GM19240 (cell line): Measurements from ENCODE around the gene ZMYM4.
A peak's percentile ranks its signal among the peaks of the same experiment; 100 is the strongest.
"Not testable (repeated sequence)": the region's sequence is repeated elsewhere in the genome, so short reads cannot be mapped to it uniquely, and the experiment has no call there.

Experiments used
- DNase-seq: peaks from one replicate; pipeline ENCODE4 v3.0.0; 2011; ENCODE audit warnings: low spot score; ENCODE audit not compliant: insufficient read length

ZMYM4 gene

GRCh38 chr1:35268282-35269200, at the start of gene ZMYM4:
TSS of gene ZMYM4 (plus strand) at chr1:35268709. CDS start at chr1:35269047, 338 bp downstream.
- DNase-seq = peak; percentile 81

DNA sequence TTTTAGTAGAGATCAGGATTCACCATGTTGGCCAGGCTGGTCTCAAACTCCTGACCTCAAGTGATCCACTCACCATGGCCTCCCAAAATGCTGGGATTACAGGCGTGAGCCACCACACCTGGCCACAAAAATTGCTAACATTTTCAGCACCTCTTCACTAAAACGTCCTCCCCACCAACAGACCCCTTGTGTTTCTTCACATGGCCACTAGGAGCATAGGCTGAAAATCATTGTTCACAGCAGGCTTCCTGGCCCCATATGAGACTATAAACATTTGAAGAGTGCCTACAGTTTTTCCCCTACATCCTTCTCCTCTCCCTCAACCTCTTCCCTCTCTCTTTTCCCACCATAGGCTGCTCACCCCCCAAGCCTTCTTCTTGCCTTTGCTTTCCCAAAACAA, 47.5 kb upstream of the ZMYM4 start:
- DNase-seq = no peak

- DNase-seq = no peak
Measured at GRCh38 chr1:35222322-35223083, 46.0 kb upstream of the ZMYM4 start.

- DNase-seq = no peak
Measured at GRCh38 chr1:35223084-35223630, 45.4 kb upstream of the ZMYM4 start.

- no peak for DNase-seq
Measured at GRCh38 chr1:35226546-35226945, 42.0 kb upstream of the ZMYM4 start.

DNA sequence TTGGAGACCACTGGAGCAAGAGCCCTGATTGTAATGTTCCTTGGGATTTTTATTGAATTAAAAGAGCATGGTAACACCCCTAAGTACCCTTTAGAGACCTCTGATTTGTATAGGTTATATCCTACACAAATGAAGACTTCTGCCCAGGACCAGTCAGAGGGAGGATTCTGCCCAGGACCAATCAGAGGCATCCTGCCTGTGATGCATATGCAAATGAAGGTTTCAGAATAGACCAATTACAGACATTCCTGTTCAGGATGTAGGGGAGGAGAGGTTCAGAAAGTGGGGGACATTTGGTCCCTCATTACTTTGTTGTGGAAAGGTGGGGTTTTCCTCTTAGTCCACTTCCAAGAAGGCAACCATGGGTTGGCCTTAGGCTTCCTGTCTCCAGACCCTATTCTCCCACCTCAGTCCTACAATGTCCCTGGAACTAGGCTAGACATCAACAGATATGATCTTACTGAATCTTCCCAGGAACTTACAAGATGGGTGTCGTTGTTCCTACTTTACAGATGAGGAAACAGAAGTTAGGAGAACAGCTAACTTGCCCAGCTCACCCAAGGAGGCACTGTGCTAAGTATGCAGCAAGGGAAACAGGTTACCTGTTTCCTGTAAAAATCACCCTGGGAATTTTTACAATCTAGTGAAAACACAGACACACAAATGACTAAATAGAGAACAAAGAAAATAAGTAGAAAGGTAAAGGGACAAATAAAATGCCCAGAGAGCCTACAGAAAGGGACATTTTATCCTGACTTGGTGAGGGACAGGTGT, 38.7 kb upstream of the ZMYM4 start:
- DNase-seq = no peak

DNA sequence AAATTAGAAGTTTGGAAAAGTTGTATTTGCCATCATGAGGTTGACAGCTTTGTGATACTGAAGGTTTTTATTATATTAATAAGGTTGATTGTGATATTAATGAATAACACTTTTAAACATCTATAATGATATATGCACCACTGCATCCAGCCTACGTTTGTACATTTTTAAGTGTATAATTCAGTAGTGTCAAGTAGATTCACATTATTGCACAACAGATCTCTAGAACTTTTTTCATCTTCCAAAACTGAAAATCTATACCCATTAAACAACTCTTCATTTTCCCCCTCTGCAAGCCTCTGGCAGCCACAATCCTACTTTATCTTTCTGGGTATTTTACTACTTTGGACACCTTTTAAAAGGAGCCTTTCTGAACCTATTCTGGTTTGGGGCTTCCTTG, 37.2 kb upstream of the ZMYM4 start:
- DNase-seq = no peak

- not testable (repeated sequence) for DNase-seq
Measured at GRCh38 chr1:35236772-35237171, 31.7 kb upstream of the ZMYM4 start.

DNA sequence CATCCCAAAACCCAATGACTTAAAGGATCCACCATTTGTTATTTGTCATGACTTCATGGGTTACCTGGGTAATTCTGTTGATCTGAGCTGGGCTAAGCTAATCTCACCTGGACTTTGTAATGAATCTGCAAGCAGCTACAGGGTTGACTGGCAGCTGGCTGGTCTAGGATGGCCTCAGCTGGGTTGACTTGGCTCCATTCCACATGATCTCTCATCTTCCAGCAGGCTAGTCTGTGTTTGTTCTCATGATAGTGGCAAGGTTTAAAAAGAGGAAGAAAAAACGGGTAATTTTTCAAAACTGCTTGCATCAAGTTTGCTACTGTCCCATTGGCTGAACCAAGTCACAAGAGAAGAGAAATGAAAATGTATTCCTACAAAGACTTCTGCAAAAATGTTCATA, 24.8 kb upstream of the ZMYM4 start:
- DNase-seq = no peak

DNA sequence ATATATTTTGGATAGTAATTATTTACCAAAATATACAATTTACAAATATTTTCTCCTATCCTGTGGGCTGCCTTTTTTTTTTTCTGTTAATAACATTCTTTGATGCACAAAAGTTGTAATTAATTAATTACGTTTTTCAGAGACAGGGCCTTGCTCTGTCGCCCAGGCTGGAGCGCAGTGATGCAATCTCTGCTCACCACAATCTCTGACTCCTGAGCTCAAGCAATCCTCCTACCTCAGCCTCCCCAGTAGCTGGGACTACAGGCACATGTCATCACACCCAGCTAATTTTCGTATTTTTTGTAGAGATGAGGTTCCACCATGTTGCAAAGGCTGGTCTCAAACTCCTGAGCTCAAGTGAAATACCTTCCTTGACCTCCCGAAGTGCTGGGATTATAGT, 21.3 kb upstream of the ZMYM4 start:
- DNase-seq = no peak

- no peak for DNase-seq
Measured at GRCh38 chr1:35253941-35254340, 14.6 kb upstream of the ZMYM4 start.

- no peak for DNase-seq
Measured at GRCh38 chr1:35255276-35255675, 13.2 kb upstream of the ZMYM4 start.

DNA sequence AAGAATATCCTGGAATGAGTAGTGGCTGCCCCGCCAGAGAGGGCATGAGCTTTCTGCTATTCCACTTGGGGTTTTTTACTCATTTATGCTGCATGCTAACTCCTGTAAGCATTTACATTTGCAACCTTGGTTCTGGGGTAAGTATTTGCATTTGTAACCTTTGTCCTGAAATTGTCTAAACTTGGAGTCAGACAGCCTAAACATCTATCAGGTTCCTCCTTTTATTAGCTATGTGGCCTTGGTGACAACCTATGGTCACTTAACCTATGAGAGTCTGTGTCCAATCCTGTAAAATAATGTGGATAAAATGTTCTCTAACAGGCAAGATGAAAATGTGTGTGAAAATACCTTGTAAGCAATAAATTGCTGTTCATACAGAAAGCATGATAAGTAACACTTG, 8.9 kb upstream of the ZMYM4 start:
- no peak for DNase-seq

DNA sequence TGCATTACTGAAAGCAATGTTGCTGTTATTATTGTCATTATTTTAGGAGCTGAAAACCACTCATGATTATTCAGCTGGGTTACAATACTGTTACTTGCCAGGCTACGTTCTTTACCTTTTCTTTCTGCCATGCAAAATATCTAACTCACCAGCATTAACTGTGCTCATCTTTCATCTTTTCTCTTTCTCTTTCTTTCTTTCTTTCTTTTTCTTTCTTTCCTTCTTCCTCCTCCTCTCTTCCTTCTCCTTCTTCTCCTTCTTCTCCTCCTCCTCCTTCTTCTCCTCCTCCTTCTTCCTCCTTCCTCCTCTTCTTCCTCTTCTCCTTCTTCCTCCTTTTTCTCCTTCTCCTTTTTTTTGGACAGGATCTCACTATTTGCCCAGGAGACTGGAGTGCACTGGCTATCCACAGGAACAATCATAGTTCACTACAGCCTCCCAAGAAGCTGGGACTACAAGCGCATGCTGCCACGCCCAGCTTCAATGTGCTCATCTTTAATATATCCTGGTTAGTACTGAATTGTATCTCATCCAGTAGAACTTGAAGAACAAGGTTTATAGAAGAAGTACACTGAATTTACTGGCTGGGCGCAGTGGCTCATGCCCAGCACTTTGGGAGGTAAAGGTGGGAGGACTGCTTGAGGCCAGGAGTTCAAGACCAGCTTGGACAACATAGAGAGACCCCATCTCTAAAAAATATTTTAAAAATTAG, 6.9 kb upstream of the ZMYM4 start:
- no peak for DNase-seq

GRCh38 chr1:35264035-35264434, 4.5 kb upstream of the ZMYM4 start:
- no peak for DNase-seq

GRCh38 chr1:35264871-35265270, 3.6 kb upstream of the ZMYM4 start:
- no peak for DNase-seq

GRCh38 chr1:35266306-35266705, 2.2 kb upstream of the ZMYM4 start:
- DNase-seq = no peak

DNA sequence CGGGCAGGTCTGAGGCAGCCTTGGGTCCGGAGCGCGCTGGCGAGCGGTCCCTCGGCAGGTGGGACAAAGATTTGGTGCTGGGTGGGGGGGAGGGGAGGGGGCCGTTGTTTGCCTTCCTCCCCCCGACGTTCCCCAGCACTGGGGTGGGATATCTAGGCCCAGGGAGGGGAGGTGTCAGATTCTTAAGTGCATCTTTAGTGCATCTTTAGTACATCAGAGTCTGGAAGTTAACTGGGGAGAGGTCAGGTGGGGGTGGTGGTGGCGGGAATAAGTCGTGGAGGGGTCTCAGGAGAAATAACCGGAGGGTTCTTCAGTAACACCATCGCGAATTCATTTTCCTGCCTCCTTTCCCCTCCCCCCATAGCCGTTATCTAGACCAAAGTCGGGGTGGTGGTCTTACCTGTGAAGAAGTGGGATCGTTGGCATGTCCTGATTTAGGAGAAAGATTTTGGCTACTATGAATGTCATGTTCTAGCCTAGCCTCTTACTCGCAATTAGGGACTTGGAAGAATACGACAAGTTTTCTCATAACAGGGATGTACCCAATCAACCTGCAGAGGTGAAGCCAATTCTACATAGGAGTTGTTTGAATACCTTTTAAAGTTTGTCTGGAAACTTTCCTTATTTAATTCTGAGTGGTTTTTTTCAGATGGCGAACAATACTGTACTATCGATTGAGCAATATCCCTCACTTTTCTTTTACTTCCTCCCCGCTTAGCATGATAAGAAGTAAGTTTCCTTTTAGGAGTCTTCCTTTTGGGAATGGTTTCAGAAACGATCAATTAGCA, 886 bp downstream of the ZMYM4 start:
- no peak for DNase-seq

DNA sequence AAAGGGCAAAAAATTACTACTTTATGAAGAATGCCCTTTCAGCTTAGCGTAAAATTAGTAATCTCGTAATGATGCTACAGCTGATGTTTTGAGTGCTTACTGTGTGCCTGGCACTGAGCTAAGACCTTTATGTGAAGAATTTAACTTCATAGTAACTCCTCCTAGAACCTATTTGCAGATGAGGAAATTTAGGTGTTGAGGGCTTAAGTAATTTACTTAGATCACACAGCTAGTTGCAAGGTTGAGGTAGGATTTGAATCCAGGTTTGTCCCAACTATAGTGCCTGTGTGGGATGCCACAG, 1.4 kb downstream of the ZMYM4 start:
- DNase-seq = no peak

- no peak for DNase-seq
Measured at GRCh38 chr1:35270836-35271235, 2.3 kb downstream of the ZMYM4 start.
